Rectal smooth muscle tissue (tissue), 1 donor: ENCODE data around the gene CBX4.

ENCODE experiments used
- H3K27ac ChIP-seq: one replicate; pipeline ENCODE4 v1.7.0; 2013; ENCODE audit warnings: low read depth, low read length, inconsistent platforms
- H3K27me3 ChIP-seq: one replicate; pipeline ENCODE4 v1.7.0; 2013; ENCODE audit warnings: low read length; ENCODE audit not compliant: control insufficient read depth, insufficient read depth
- H3K36me3 ChIP-seq: one replicate; pipeline ENCODE4 v1.7.0; 2013; ENCODE audit warnings: low read length; ENCODE audit not compliant: control insufficient read depth, insufficient read depth
- H3K4me1 ChIP-seq: one replicate; pipeline ENCODE4 v1.7.0; 2013; ENCODE audit warnings: low read length; ENCODE audit not compliant: control insufficient read depth, insufficient read depth
- H3K4me3 ChIP-seq: one replicate; pipeline ENCODE4 v1.7.0; 2013; ENCODE audit warnings: low read length
- H3K9ac ChIP-seq: one replicate; pipeline ENCODE4 v1.7.0; 2013; ENCODE audit warnings: low read length

CBX4 gene

DNA sequence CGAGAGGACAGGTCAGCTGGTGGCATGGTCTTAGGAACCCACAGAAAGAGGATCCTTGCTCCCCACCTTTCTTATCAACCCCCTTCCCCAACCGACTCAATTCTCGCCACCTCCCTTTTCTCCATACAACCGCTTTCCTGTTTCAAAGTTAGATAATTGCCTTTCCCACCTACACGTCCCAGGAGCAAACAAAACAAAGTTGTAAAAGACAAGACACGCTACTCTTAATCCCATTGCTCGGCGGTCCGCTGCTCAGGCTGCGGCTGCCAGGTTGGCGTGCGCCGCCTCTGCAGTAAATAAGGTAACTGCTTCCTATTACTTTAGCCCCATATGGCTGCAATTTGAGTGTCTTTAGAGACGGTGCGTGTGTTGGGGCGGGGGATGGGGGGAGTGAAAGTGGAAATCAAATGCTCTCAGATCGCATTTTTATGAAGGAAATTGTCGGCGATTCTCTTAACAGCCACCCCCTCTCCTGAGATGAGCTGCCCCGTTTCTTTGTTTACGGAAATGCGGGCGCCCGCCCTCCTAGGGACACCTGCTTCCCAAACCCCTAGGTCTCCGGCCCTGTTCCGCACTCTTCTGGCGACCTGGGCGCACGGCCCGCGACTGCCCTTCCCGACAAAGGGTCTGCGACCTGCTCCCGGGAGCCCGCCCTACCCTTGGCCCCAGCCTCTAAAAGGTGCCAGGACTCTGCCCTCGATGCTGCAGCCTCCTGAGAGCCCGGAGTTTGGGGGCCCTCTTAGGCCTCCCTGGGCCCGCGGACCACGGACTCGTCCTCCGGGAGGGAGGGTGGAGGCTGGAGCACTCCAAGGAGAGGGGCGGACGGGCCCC lies 38.7 kb downstream of the CBX4 start:
- peak overlapping the region; percentile 24 for H3K4me3 ChIP-seq
- peaks cover 77% of the 10 kb centered on the region for H3K27me3 ChIP-seq
- no peaks in the 10 kb centered on the region for H3K36me3 ChIP-seq
- H3K4me1 ChIP-seq, result peaks cover 7% of the 10 kb centered on the region
- H3K9ac ChIP-seq, result no peak overlapping the region
- H3K27ac ChIP-seq, result no peak overlapping the region

DNA sequence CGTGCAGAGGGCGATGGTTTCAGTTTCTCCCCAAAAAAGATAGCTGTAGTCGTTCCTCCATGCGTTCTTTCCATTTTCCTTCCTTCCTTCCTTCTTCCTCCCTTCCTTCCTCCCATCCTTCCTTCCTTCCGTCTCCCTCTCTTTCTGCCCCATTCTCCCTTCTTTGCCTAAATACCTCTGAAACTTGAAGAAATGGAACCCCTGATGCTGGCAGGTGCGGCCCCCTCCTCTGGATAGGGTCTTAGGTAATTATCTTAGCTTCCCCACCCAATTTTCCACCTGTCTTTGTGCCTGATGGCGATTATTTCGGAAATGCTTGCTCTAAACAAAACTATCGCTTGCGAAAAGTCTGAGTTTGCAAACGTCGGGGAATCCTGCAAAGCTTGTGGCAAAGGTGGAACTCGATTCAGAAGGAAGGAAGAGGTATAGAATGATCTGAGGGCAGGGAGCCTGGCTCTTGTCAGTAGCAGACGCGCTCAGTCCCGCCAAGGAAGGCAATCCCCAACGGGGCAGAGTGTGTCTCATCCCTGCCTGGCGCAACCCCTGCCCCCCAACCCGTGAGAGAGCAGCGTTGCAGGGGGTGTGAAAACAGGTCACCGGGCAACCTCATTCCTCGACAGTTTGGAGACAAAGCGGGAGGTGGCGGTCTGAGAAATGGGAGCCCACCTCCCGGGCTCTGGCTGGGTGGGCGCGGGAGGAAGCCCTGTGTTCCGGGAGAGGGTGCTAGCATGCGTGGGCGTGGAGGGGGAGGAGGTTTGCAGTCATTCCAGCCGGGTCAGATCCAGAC lies 39.5 kb downstream of the CBX4 start:
- H3K4me1 ChIP-seq, result peaks cover 7% of the 10 kb centered on the region
- H3K27ac ChIP-seq, result no peak overlapping the region
- no peak overlapping the region for H3K9ac ChIP-seq
- H3K27me3 ChIP-seq, result peaks cover 70% of the 10 kb centered on the region
- H3K36me3 ChIP-seq, result no peaks in the 10 kb centered on the region
- no peak overlapping the region for H3K4me3 ChIP-seq

- Histone ChIP-seq H3K4me1 (peaks cover 7% of the 10 kb centered on the region), H3K36me3 (no peaks in the 10 kb centered on the region), H3K27me3 (peaks cover 64% of the 10 kb centered on the region), H3K4me3 (no peak overlapping the region), H3K27ac (no peak overlapping the region), H3K9ac (no peak overlapping the region)
Measured at GRCh38 chr17:79799174-79799537, 40.1 kb downstream of the CBX4 start.

GRCh38 chr17:79798299-79799173 lies 40.7 kb downstream of the CBX4 start:
- Histone ChIP-seq H3K36me3 (no peaks in the 10 kb centered on the region), H3K9ac (no peak overlapping the region), H3K4me1 (peaks cover 10% of the 10 kb centered on the region), H3K27me3 (peaks cover 58% of the 10 kb centered on the region), H3K4me3 (peak overlapping the region; percentile 48), H3K27ac (no peak overlapping the region)

- Histone ChIP-seq H3K27me3 (peaks cover 53% of the 10 kb centered on the region), H3K4me3 (peak overlapping the region; percentile 48), H3K27ac (peak overlapping the region; percentile 32), H3K36me3 (no peaks in the 10 kb centered on the region), H3K4me1 (peaks cover 14% of the 10 kb centered on the region), H3K9ac (no peak overlapping the region)
Measured at GRCh38 chr17:79797492-79798298, 41.5 kb downstream of the CBX4 start.

DNA sequence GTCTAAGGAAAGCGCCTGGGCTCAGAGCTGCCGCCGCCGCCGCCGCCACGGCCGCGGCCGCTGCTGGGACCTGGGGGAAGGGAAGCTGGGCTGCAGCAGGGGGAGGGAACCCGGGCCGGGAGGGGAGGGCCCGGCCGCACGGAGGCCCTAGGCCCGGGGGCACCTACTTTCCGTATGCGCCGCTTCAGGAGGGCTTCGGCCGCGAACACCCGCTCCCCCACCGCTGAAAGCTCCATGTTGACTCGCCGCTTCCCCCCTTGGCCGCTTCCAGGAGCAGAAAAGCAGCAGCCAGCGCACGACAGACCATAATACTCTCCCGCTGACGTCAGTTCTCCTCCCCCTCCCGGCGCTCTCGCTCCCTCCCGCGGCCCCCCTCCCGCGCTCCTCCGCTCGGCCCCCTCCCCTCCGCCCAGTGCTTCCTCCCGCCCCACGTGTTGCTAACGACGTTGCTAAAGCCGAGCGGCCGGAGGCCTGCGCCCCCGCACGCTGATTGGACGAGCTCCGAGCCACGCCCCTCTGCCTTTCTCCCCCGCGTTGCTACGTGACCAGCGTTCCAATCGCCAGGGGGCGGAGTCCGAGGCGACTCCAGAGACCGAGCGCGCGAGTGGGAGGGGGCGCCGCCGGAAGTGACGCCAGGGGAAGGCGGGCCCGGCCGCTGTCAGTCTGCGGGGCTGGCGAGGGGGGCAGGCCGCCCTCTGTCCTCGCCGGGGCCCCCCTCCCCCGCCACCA lies 42.3 kb downstream of the CBX4 start, which contains the start of gene CBX8:
CBX8 (minus strand) TSS at position 315 of the 729 bp plus-strand sequence; CDS start at position 236, 79 bp downstream.
- Histone ChIP-seq H3K36me3 (no peaks in the 10 kb centered on the region), H3K4me3 (peak within 1 kb of the TSS; percentile 85), H3K27me3 (peaks cover 50% of the 10 kb centered on the region), H3K4me1 (peaks cover 14% of the 10 kb centered on the region), H3K27ac (peak within 1 kb of the TSS; percentile 72), H3K9ac (peak within 1 kb of the TSS; percentile 40)

GRCh38 chr17:79796444-79796762 lies 42.8 kb downstream of the CBX4 start:
- no peaks in the 10 kb centered on the region for H3K36me3 ChIP-seq
- no peak overlapping the region for H3K9ac ChIP-seq
- no peak overlapping the region for H3K27ac ChIP-seq
- peak overlapping the region; percentile 85 for H3K4me3 ChIP-seq
- H3K4me1 ChIP-seq, result peaks cover 14% of the 10 kb centered on the region
- H3K27me3 ChIP-seq, result peaks cover 50% of the 10 kb centered on the region

DNA sequence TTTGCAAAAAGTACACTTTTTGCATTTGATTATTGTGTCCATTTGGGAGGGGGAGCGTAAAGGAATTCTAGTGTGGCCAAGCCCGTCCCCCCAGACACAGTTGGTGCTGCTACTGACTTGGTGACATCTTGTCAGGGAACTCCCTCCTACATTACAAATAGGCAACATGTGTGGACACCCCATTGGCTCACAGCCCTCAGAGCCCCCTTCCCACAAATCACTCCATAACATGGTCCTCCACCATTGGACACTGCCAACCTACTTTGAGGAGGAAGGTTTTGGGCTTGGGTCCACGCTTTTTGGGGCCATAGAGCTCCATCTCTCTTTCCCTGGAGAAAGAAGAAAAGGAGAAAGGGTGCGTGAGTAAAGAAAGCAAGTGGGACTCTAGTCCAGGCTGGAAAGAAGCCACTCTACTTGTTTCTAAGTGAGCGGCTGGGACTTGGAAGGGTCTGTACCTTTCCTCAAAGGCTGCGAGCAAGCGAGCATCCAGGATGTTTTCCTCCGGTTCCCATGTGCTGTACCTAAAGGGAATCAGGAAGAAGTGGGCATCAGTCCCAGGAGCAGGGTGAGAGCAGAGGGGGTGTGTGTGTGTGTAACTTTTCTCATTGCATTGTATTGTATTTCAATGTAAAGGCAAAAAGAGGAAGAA lies 43.3 kb downstream of the CBX4 start:
- no peak overlapping the region for H3K9ac ChIP-seq
- H3K27me3 ChIP-seq, result peaks cover 50% of the 10 kb centered on the region
- H3K4me3 ChIP-seq, result peak overlapping the region; percentile 85
- no peaks in the 10 kb centered on the region for H3K36me3 ChIP-seq
- H3K4me1 ChIP-seq, result peaks cover 14% of the 10 kb centered on the region
- no peak overlapping the region for H3K27ac ChIP-seq

- no peaks in the 10 kb centered on the region for H3K36me3 ChIP-seq
- peaks cover 50% of the 10 kb centered on the region for H3K27me3 ChIP-seq
- no peak overlapping the region for H3K4me3 ChIP-seq
- H3K27ac ChIP-seq, result no peak overlapping the region
- H3K4me1 ChIP-seq, result peaks cover 14% of the 10 kb centered on the region
- no peak overlapping the region for H3K9ac ChIP-seq
Measured at GRCh38 chr17:79794659-79795511, 44.4 kb downstream of the CBX4 start.

GRCh38 chr17:79793924-79794304 lies 45.3 kb downstream of the CBX4 start:
- H3K36me3 ChIP-seq, result no peaks in the 10 kb centered on the region
- peaks cover 49% of the 10 kb centered on the region for H3K27me3 ChIP-seq
- H3K9ac ChIP-seq, result no peak overlapping the region
- no peak overlapping the region for H3K27ac ChIP-seq
- H3K4me1 ChIP-seq, result peaks cover 14% of the 10 kb centered on the region
- H3K4me3 ChIP-seq, result no peak overlapping the region
